Activated CD8-positive, alpha-beta memory T cell treated with anti-CD3 and anti-CD28 coated beads for 48 hours (primary cell): Measurements from ENCODE around the gene VTI1B.

Experiments
- DNase-seq, 3 experiments: peaks; one replicate each; pipeline ENCODE4 v3.0.0-alpha.2; 2020; ENCODE audit warnings: low read depth in 2 of 3, low spot score in 2 of 3

Gene VTI1B

DNA sequence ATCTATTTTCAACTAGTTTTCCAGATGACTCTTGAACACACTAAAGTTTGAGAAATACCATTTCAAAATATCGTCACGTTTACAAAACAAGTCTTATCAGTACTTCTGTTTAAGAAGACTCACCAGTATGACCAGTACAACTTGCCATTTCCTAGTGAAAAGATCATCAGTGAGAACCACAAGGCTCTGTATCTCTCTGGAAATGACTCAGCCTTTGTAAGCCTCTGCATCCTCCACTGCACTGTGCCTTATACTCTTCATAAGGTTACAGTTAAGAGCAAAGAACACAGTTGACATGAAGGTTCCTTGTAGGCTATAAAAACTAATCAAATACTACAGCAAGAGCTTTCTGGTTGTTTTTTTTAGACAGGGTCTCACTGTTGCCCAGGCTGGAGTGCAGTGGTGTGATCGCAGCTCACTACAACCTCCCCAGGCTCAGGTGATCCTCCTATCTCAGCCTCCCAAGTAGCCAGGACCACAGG, 5.7 kb upstream of the VTI1B start:
- DNase-seq: no peak

DNA sequence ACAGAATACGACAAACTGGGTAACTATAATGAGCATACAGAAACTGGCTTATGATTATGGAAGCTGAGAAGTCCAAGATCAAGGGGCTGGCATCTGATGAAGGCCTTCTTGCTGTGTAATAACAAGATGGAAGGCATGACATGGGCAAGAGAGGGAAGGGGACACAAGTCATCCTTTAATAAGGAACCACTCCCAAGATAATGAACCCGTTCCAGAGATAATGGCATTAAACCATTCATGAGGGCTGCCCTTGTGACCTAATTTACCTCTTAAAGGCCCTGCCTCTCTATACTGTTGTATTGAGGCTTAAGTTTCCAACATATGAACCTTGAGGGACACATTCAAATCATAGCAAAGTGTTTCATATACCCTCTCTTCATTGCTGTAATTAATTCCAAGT, 4.6 kb upstream of the VTI1B start:
- DNase-seq: no peak

DNA sequence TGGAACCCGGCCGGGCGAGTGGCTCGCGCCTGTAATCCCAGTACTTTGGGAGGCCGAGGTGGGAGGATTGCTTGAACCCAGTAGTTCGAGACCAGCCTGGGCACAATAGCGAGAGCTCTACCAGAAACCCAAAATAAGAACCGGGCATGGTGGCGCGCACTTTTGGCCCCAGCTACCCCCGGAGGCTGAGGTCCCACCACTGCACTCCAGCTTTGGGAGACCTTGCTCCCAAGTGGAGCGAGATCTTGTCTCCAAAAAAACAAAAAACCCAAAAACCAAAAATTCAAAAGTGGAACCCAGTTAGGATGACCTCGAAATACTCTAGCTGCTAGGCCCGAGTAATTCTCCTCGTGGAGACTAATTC, 769 bp upstream of the VTI1B start:
- no peak for DNase-seq

GRCh38 chr14:67674139-67674479, 323 bp downstream of the VTI1B start:
- peak; percentile 23 to 32 (median 27) for DNase-seq

DNA sequence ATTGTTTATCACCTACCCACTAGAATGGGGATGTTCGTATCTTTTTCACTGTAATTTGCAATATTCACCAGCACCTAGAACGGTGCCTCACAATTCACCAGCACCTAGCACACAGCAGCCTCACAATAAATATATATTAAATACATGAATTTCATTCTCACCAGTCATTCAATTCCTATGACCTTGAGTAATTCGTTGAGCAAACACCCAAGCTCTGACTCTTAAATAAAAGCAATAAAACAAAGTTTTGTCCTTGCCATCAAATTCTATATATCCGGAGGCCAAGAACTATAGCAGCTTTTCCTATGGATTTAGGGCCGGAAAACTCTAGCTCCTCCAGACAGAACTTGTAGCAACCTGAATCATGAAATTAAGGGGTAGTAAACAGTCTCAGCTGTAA, 981 bp downstream of the VTI1B start:
- no peak for DNase-seq

GRCh38 chr14:67668559-67668958, 5.9 kb downstream of the VTI1B start:
- no peak for DNase-seq

- no peak for DNase-seq
These were observed 7.5 kb downstream of the VTI1B start for GRCh38 chr14:67666750-67667449.

GRCh38 chr14:67665868-67666267, 8.6 kb downstream of the VTI1B start:
- DNase-seq: no peak

- no peak for DNase-seq
These were observed 10.8 kb downstream of the VTI1B start for GRCh38 chr14:67663633-67664032.

DNA sequence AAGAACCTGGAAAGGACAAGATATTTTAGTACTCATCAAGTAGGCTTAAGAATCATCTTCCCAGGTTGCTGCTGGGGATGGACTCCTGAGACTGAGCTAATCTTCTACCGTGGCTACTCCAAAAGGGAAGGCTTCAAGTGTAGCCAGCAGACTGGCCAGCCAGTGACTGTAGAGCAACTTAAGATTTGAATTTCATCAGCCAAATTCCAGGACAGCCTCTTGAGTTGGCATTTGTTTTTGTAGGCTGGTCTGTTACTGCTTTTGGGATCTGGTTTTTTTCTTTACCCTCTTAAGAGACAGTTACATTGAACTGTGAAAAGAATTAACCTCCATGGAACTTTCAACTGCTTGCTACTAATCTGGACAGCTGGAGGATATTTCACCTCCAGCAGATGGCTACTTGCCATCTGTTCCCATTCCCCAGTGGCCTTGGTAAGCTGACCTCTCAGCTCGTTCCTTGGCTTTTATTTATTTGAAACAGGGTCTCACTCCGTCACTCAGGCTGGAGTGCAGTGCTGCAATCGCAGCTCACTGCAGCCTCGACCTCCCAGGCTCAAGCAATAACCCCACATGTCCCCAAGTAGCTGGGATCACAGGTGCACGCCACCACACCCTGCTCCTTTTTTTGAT, 20.7 kb downstream of the VTI1B start:
- DNase-seq: no peak

- DNase-seq: no peak
These were observed 22.2 kb downstream of the VTI1B start for GRCh38 chr14:67652189-67652588.

DNA sequence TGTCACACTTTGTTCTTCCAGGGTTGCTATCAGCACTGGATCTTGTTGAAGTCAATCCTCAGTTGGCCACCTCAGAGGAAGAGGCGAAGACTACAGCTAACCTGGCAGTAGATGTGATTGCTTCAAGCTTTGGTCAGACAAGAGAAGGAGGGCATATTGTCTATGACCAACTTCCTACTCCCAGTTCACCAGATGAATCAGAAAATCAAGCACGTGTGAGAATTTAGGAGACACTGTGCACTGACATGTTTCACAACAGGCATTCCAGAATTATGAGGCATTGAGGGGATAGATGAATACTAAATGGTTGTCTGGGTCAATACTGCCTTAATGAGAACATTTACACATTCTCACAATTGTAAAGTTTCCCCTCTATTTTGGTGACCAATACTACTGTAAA, 23.7 kb downstream of the VTI1B start:
- no peak for DNase-seq

GRCh38 chr14:67650151-67650550, 24.3 kb downstream of the VTI1B start:
- DNase-seq: no peak

- no peak for DNase-seq
These were observed 28.3 kb downstream of the VTI1B start for GRCh38 chr14:67646131-67646530.

DNA sequence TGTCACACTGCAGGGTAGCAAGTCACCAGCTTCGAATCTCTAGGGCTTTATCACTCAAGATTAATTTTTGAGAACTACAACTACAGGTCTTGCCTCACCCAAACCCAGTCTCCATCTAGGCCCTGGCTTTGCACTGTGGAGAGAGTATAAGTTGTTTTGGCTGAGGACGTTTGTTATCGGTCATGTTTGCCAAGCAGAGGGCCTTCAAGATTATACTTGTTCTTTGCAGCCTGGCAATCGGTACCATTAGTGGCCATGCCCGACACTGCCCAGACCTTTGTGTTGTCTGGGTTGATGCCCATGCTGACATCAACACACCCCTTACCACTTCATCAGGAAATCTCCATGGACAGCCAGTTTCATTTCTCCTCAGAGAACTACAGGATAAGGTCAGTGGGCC, 29.0 kb downstream of the VTI1B start:
- DNase-seq: no peak

GRCh38 chr14:67644428-67644827, 30.0 kb downstream of the VTI1B start:
- no peak for DNase-seq

DNA sequence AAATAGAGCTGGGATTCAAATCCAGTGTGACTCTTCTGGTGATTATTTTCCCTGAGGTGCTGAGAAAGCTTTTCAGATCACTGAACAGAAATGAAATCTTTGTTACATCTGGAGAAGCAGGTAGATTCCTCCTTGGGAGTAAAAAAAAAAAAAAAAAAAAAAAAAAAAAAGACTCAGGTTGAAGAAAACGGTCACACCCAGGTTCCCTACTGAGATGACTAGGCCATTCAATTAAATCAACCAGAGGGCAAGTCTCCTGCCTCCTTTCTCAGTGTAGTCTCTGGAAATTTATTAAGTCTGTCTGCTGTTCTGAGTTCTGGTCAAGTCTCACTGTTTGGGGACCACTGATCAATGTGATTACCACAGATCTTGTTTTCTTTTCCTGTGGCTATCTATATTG, 30.7 kb downstream of the VTI1B start:
- DNase-seq: no peak

DNA sequence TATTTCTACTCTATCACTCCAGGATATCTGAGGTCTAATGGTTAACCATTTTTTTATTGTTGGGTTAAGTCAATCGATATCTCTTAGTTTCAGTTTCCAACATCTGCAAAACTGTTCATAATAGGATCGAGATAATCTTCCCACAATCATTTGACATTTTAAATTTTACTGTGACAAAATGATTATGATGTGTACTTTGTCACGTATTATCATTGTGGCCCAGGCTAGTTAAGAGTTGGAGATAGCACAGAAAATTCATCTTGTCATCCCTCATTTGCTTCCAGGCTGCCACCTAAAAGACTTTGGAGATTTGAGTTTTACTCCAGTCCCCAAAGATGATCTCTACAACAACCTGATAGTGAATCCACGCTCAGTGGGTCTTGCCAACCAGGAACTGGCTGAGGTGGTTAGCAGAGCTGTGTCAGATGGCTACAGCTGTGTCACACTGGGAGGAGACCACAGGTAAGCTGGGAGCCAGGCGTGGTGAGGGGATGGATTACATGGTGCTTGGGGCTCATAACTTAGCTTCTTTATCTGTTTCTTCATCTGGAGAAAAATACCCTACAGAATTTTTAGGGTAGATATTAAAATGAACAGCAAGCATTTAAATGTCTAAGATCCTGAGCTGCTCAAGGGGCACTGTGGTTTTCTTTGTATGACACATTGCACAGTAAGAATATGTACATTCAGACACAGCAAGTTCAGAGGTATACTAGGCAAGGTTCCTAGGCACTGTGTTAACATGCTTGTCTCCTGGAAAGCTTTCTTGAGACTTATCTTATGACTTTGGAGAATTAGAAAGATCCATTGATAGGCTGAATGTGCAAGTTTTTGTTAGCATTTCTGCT, 32.3 kb downstream of the VTI1B start:
- DNase-seq: no peak

DNA sequence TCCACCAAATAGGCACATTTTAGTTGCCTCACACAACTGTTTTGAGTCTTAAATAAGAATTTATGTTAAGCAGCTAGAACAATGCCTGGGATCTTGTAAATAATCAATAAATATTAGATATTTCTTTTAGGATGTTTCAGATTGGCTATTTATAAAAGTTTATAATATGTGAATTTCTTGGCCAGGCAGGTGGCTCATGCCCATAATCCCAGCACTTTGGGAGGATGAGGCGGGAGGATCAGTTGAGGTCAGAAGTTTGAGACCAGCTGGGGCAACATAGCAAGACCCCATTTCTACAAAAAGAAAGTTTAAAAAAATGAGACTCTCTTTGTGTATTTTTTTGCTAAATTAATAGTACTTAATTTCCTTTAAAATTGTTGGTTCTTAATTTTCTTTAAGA, 33.0 kb downstream of the VTI1B start:
- no peak for DNase-seq

GRCh38 chr14:67638642-67639041, 35.8 kb downstream of the VTI1B start:
- DNase-seq: no peak

GRCh38 chr14:67636361-67636919, 38.0 kb downstream of the VTI1B start:
- DNase-seq: no peak
